ENCODE measurements around the gene ASL. TPM values are rescaled to one million over a fixed set of nuclear protein-coding genes. Genes with fewer than 3 reads are reported as not detected.

ASL gene
- total and polyA plus RNA-seq, 9 of the 15 experiments (the other 6 are each of a cell fraction or from before 2014, with no cell fraction given) = 2.6 to 67.0 (median 33.3) TPM

GRCh38 chr7:66075590-66076461 lies at the start of gene ASL (continued):
- no peak for TF ChIP-seq TCFL5 (CRISPR knock-in tag; conservative IDR thresholded peaks at IDR 0.05)
- TF ChIP-seq RBM15 (IDR thresholded peaks at IDR 0.05; ENCODE audit: insufficient read depth, low read length) = no peak
- TF ChIP-seq TRIM28 (IDR thresholded peaks at IDR 0.05) = no peak
- peak; percentile 90 for TF ChIP-seq POLR2A (conservative IDR thresholded peaks at IDR 0.05)
- 0 out of 4 replicates have a peak, but pooled peaks of 1 of the 2 experiments have one; percentile 42 for TF ChIP-seq KDM4B (IDR thresholded peaks at IDR 0.05; ENCODE audit: borderline replicate concordance in 2 of 2, low read depth in 1 of 2)
- peak; percentile 82 for TF ChIP-seq ATF3 (IDR thresholded peaks at IDR 0.05)
- TF ChIP-seq ATF3 (CRISPR knock-in tag; conservative IDR thresholded peaks at IDR 0.05) = 0 out of 2 replicates have a peak, but pooled peaks have one; percentile 12
- no peak for TF ChIP-seq DEAF1 (CRISPR knock-in tag; IDR thresholded peaks at IDR 0.05)
- no peak for TF ChIP-seq HNRNPH1 (optimal IDR thresholded peaks at IDR 0.05; ENCODE audit: low read depth, low read length)
- TF ChIP-seq ZBTB43 (CRISPR knock-in tag; IDR thresholded peaks at IDR 0.05) = no peak
- TF ChIP-seq ZNF41 (CRISPR knock-in tag; conservative IDR thresholded peaks at IDR 0.05) = no peak
- TF ChIP-seq ZC3H11A (IDR thresholded peaks at IDR 0.05; ENCODE audit: low read depth, low read length) = no peak
- TF ChIP-seq MCM2 (IDR thresholded peaks at IDR 0.05; ENCODE audit: low read depth) = no peak
- peak; percentile 91 for TF ChIP-seq SUPT5H (IDR thresholded peaks at IDR 0.05)
- no peak for TF ChIP-seq CLOCK (CRISPR knock-in tag; IDR thresholded peaks at IDR 0.05; ENCODE audit: borderline replicate concordance)
- peak; percentile 69 for TF ChIP-seq CHD2 (IDR thresholded peaks at IDR 0.05; ENCODE audit: low read depth, low read length)
- no peak for TF ChIP-seq ZNF445 (CRISPR knock-in tag; IDR thresholded peaks at IDR 0.05; ENCODE audit: low read depth)
- TF ChIP-seq ZNF239 (CRISPR knock-in tag; IDR thresholded peaks at IDR 0.05) = no peak
- peak; percentile 59; the same call in 1 of the 2 replicates for TF ChIP-seq MYNN (IDR thresholded peaks at IDR 0.05)
- no peak for TF ChIP-seq MYNN (CRISPR knock-in tag; IDR thresholded peaks at IDR 0.05)
- peak; percentile 60; the same call in 1 of the 2 replicates for TF ChIP-seq SAFB (IDR thresholded peaks at IDR 0.05; ENCODE audit: borderline replicate concordance, low read depth, low read length)
- TF ChIP-seq ZNF23 (CRISPR knock-in tag; IDR thresholded peaks at IDR 0.05) = no peak

Measured in K562 (cell line).